ENCODE results near the gene HEBP2.
"Not testable (repeated sequence)": the region's sequence is repeated elsewhere in the genome, so short reads cannot be mapped to it uniquely, and the experiment has no call there.

HEBP2 gene

DNA sequence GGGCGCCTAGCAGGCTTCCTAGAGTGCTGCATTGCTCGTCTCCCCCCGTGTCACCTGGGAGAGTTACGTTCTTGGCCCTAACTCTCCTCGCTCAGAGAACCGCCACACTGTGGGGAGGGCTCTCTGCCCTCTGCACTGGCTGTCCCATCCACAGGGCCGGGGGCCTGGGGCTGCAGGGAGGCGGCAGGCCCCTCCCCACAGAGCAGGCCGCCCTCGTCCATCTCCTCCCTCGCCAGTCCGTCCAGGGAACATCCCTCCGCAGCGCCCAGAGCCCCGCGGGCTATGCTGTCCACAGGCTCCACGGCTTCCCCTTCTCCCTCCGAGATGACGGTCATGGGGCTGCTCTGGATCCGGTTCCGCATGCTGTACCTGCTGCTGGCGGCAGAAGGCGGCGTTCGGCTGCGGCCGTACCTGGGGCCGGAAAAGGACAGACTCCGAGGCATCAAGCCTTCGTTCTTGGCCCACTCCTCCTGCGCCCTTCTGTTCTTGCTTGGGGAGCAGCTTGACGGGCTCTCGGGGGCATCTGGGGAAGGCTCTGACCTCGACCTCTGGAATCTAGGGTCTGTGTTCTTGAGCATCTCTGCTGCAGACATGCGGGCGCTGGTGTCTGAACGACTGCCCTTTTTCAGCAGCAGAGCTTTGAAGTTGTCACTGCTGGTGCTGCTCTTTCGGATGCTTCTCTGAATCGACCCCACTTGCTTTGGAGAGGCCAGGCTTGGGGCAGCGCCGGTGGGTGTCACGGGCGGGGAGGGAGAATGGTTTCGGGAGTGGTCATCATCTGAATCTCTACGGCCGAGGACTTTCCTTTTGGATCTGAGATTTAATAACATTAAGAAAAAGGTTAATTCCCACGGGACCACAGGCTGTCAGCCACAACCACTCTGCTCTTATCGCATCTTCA, 20.2 kb downstream of the HEBP2 start:
- no peak for DNase-seq

DNA sequence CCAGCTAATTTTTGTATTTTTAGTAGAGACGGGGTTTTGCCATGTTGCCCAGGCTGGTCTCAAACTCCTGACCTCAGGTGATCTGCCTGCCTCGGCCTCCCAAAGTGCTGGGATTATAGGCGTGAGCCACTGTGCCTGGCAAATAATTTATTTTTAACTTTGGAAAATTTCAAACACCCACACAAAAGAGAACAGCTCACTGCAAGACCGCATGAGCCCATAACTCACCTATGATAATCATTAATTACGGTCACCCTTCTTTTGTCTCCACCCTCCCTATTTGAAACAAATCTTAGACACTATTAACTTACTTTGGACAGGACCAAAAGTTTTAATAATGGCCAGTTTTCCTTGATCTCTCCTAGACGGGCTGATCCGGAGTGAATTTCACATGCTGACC, 21.2 kb downstream of the HEBP2 start:
- not testable (repeated sequence) for DNase-seq

DNA sequence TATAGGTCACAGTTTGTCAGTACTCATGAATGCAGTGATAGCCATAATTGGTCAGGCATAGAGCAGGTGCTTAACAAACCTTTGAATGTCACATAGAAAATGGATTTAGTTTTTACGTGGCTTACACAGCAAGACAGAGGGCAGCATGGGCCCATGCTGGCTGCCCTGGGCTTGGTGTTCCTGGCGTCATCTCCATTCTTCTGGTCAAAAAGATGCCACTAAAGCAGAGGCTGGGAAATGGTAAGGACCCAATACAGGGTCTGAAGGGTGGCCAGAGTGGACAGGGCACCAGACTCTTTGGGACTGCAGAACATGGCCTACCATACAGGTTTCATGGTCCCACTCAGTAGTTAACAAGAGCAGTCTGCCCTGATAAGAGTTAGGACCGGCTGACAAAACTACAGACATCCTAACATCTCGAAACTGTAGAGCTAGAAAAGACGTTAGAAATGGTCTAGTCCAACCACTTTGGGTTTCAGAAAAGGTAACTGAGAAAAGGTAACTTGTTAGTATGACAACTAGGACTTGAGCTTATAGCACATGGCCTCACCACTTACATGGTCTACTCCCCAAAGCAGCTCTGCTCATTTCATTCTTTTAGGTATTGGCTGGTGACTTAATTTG, 22.6 kb downstream of the HEBP2 start:
- no peak for DNase-seq

DNA sequence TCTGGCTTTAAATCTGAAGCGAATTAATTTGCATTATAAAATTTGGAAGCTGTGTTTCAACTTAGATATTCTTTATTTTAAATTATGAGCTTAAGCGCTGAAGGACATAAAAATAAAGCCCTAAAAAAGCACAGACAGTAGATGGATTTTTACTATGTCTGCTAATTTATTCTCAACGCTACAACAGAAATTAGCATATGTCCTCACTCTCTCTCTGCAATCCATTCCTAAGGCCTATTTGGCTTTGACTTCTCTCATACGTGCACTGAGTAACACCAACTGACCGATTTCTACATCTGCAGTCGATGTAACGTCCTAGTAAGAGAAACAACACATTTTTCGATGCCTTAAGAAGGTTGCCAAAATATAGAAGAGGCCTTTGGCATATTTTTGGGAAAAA, 23.7 kb downstream of the HEBP2 start:
- DNase-seq: no peak

DNA sequence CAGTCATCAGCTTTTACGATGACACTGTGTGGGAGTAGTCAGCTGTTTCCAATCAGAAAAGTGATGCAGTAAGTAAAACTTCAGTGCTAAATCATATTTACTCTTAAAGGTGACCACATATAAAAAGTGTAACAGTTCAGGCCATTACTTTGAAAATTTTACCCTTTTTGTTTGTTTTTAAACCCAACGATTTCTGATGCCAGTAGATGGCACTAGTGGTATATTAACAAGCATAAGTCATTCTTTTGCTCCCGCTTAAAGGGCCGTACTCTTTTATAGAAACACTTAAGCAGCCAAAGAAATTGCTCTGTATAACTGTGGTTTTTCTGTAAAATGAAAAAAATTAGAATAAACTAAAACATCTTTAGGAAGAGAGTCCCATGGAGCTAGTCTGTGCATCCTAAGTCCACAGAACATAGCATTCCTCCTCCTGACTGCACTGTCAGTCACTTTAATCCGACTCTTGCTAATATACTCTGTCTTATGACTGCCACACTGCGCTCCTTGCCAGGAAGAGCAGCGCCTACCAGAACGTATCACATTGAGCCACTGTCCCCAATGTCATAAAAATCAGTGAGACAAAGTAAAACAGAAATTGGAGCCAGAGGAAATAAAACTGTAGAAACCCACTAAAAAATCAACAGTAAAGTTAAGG, 25.0 kb downstream of the HEBP2 start:
- peak; percentile 16 to 57 for DNase-seq

DNA sequence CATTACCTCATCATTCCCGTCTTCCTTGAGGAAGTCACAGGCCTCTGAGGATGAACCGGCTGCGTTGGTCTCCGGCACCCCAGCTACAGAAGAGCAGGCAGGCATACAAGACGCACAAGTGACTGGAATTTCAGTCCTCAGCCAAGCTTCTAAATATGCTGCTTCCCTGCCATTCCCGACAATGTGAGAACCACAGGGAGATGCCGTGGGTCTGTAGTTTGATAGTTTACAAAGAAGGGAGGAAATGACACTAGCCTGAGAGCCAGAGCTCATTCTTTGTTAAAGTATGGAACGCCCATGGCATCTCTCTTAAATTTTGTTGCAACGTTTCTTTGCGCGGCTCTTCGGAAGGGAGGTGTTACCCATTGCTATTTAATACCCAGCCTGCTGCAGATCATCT, 25.7 kb downstream of the HEBP2 start:
- no peak for DNase-seq

DNA sequence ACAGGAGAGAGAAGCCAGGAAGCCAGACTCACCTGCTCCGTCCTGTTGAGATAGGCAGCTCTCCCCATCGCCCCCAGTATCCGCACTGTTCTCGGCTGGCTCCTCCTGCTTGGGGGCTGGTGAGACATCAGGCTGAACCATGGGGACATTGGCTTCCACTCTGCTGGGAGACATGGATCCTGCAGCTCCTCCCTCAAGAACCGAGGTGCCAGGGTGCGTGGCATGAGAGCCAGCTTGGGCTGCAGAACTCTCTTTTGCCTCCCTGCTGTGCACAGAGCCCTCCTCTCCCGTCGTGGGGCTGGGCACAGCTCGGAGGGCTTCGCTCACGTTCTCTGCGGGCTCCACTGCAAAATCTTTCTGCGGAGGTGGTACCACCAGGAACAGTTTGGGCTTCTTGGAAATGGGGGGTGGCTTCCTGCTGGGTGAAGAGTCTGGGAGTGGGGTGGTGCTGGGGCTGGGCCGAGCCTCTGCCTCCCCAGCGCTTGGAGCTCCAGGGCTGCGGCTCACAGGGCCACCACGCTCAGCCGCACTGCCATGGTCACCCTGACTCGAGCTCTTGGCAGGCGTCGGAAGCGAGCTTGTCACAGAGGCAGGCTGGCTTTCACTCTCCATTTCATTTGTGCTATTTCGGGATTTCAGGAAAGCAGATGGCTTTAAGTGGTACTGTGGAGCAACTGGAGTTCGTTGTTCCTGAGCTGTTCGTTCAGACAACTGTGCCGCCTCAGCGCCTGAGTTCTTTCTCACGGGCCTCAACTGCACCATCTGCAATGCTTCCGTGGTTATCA, 26.5 kb downstream of the HEBP2 start:
- DNase-seq: peak in 1 of 2 experiments; percentile 39

DNA sequence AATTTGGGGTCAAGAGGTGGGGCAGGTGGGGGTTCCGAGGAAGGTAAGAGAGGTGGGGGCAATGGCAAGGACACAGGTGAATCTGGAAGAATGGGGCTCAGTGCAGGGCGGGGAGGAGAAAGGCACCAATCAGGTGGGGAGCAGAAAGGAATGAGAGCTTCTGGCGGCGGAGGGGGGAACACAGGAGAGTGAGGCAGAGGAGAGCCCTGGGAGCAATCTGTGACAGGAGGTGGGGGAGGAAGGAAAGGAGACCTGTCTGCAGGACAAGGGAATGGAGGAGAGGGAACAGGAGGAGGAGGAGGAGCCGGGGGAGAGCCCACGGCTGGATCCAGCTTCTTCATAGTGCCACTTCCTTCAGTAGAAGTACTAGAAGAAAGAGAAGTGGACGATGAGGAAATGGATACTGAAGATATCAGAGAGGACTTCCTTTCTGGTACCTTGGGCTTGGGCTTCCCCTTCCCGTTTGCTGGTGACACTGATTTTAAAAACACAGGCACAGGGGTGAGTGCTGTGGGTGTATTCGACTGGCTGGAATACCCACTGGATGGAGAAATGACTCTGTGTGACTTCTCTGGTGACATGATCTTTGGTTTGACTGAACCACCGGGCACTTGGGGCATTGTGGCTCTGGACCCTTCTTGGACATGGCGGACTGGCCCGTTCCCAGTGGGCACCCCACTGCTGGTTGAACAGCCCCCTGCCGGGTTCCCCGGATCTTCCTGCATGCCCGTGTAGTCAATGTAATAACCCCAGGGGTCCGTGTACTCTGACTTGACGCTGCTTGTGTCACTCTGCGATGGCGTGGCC, 27.4 kb downstream of the HEBP2 start:
- no peak for DNase-seq

DNA sequence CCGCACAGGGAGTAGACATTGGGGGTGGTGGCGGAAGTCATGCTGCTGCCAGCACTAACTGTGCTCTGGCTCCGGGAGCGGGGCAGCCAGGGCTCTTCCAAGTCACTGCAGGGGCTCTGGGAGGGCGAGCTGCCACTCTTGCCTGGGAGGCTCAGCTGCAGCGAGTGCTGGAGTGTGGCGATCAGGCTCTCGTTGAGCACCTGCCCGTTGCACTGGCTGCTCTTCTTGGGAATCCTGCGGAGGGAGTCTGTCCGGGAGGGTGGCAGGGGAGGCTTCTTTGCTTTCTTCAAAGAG, 28.0 kb downstream of the HEBP2 start:
- DNase-seq: no peak

DNA sequence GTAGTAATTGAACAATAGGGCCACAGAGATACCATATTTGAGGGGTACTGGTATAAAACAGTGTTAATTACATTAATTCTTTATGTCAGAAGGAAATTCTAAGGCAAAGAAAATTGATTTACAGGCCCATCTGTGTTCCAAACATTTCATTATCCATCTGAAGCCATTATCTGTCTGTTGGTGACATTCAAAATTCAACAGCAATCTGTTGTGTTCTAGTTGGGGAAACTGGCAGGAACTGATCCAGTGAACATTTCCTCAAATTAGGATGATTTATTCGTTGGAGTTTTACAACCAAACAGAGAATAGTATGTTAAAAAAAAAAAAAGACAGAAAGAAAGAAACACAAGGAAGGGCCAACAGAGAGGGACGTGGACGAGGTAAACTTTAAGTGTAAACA, 30.1 kb downstream of the HEBP2 start:
- DNase-seq: no peak

DNA sequence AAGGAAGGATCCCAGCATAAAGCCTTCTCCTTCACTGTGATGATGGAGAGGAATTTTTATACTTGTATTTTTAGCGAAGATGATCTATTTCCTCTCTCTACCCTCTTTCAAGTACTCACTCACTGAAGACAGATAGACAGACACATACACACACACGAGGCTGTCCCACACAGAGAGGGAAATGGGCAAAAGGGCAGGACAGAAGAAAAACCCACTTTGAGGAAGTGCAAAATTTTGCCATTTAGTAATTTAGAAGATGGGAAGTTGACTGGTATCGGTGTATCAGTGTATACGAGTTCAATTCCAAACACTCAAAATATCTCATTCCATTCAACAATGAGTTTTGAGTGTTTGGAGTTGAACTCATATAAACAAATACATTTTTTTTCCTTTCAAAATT, 30.9 kb downstream of the HEBP2 start:
- no peak for DNase-seq

DNA sequence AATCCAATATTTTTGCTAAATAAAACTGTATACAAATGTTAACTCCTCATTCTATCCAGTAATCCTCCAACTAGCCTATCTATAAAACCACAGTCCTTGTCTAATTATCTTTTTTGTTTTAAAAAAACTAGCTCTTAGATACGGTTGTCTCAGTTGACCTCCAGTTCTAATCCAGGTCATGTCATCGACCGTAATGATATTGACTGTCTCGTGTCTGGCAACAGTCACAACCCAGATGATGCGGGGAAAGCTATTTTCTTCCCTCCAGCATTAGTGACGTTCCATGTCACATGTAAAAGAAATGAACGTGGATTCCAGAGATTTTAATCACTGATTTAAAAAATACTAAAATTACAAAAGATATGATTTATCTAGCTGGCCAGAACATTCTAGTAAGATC, 35.5 kb downstream of the HEBP2 start:
- no peak for DNase-seq

DNA sequence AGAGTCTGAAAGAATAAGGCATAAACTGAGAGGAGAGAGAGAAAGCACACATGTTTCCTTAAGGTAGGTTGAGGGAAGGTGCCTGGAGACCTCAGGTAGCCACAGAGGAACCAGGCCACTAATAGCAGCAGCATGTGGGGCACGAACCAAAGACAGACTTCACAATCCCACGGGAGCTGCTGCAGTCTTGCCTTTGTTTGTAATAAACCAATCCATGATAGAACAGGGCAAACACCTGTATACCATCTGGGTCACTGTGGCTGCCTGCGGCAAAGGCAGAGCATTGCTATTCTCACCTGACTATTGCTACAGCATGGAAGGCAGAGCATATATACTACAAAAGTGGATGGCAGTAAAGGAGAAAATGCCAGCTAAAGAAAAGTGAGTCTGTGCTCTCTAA, 36.3 kb downstream of the HEBP2 start:
- no peak for DNase-seq

DNA sequence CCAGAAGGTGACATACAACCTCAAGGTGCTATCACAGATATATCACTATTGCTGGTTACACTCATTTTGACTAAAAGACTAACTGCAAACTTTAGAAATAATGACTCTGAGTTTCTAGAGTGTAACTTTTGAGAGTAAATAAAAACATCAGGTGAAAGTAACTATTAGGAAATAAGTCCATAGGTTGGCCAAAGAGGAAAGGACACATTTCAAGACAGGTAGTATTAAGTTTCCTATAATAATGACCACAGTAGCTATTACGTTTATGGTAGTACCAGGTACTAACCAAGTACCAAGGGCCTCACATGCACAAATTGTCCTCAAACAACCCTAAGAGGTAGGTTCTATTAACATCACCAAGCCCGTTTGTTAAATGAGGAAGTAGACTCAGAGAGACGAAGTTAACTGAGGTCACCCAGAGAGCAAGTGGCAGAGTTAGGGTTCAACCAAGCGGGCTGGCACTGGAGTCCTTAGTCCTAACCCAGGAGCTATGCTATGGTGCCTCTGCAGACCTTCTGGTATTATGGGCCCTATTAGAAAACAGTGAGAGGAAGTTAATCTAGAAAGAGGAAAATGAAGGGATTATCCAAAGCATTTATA, 36.8 kb downstream of the HEBP2 start:
- DNase-seq: no peak

DNA sequence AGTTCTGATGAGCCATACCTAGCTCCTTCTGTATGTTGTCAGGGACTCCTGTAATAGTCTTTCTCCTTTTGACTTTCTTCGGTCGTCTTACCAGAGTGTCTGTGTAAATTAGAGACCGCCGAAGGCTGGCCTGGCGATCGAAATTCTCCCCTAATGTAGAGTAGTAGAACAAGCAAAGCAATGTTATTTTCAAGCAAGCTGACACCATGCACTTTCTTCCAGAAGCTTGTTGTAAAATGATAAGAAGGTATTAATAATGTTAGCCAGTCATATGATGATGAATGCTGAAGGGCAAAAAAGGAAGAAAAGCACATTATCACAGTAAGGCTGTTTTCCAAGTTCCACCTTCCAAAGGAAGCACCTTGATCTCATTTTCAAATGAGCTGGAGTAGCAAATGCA, 37.9 kb downstream of the HEBP2 start:
- DNase-seq: no peak

DNA sequence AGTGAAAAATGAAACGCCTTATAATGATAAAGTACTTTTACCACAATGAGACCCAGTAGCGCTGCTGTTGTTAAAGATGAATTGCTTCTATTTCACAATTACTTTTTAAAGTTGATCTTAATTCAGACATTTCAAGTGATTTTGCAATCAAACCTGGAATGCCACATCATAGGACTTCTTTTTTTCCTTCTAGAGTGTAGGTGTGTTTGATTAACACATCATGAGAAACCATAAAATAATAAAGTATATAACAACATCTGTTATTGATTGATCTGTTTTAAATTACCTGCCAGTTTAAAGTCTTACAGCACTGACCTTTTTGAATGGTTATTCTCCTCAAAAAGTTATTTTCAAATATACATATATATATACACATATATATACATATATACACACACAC, 38.6 kb downstream of the HEBP2 start:
- DNase-seq: no peak

DNA sequence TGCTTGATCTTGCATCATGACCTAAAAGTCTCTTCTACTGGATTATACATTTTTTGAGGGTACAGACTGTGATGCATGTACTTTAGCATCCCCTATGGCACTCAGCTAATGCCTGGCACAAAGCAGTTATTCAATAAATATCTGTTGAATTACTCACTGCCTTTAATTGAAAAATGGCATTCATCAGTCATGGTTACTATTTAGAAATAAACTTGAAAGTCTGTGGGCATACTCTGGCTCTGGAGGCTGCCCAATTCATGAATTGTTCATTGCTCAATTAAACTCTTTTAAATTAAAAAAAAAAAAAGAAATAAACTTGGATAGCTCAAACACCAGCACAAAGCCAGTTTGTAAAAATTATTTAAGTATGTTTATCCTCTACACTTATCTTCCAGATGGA, 40.0 kb downstream of the HEBP2 start:
- no peak for DNase-seq

DNA sequence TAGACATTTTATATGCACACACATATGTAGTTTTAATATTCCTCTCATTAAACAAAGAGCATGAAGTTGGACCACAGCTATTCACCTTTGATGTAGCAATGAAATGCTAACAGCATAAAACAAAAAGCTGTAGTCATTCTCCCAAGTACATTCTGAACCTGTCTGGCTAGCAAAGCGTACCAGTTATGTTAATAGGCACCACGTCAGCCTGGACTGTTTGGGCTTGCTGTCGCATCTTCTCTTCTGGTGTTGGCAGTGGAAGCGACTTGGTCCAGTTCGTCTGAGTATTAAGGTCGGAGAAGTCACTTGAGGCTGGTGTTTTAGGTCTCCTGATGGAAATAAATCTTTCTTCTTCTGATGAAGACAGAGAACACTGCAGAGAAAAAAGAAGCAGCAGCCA, 42.8 kb downstream of the HEBP2 start:
- DNase-seq: no peak

DNA sequence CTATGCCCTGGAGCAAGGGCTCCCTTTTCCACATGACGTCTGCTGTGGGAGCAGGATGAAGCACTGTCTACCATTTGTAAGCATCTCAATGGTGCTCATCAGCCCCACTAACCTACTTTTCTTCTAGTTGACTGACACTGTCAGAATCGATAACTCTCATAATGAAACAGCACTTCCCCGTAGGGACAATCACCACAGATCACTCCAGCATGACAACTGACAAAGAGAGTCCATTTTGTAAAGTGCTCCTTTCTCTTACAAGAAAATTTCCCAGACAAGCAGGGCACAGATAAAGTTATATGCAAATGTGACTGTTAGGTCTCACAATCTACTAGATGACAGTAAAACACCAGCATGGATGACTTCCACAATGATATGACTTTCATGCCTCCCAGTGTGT, 46.4 kb downstream of the HEBP2 start:
- no peak for DNase-seq

DNA sequence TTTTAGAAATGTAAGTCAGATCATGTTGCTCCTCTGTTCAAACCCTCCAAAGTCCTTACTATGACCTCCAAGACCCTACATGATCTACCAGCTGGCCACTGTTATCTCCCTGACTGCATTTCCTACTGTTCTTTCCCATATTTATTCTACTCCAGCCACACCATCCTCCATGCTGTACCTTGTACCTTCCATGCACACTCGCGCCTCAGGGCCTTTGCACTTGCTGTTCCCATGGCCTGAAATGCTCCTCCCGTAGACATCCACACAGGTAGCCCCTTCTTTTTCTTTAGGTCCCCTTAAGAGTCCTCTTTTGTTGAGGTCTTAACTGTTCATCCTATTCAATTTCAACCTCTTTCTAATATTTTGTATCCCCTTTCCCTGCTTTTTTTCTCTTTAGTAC, 47.0 kb downstream of the HEBP2 start:
- no peak for DNase-seq

DNA sequence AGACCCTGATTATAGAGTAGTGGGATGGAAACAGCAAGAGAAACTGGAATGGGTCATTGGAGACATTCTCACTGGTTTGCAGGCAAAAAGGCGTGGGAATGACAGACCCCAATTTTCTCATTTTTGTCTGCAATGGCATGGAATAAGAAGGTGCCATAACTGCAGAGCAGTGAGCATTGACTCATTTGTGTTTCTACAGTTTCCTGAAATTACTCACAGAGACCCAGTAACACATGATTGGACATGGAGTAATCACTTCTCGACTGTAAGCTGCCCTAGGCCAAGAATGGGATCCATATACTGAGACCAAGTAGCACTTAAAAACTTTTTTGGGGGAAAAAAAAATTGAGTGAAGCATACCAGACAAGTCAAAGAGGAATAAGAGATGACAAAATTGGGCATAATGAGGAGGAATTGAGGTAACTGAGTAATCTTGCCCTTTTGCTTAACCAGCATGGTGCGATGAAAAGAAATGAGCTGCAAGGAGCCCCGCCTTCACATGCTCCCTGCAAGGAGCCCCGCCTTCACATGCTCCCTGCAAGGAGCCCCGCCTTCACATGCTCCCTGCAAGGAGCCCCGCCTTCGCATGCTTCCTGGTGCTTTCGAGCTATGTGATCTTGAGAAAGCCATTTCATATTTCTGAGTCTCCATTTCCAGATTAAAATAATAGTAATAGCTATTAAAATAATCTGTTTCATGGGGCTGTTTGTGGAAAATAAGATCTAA, 51.1 kb downstream of the HEBP2 start:
- DNase-seq: no peak
